Stimulated activated CD8-positive, alpha-beta memory T cell treated with anti-CD3 and anti-CD28 coated beads, Interleukin-2, amount 100 ng/mL, for 1 hour (primary cell): ENCODE data around the gene FAM111B.
"Not testable (repeated sequence)": the region's sequence is repeated elsewhere in the genome, so short reads cannot be mapped to it uniquely, and the experiment has no call there.

ENCODE experiments used
- DNase-seq, 2 donors: peaks; one replicate each; pipeline ENCODE4 v3.0.0-alpha.2; 2020; ENCODE audit warnings: low read depth in 2 of 2

FAM111B gene

GRCh38 chr11:59097938-59098337 is 9.1 kb upstream of the FAM111B start:
- DNase-seq: not testable (repeated sequence)

GRCh38 chr11:59102259-59102765 is 4.7 kb upstream of the FAM111B start:
- DNase-seq: peak in 1 of 2 donors; percentile 28

GRCh38 chr11:59107721-59108120 is 684 bp downstream of the FAM111B start:
- DNase-seq: not testable (repeated sequence)

- DNase-seq: no peak
Measured at GRCh38 chr11:59112494-59112893, 5.5 kb downstream of the FAM111B start.

GRCh38 chr11:59114344-59114743 is 7.3 kb downstream of the FAM111B start:
- DNase-seq: no peak

- no peak for DNase-seq
Measured at GRCh38 chr11:59115553-59115952, 8.5 kb downstream of the FAM111B start.

GRCh38 chr11:59117774-59118173 is 10.7 kb downstream of the FAM111B start:
- no peak for DNase-seq

GRCh38 chr11:59119826-59120225 is 12.8 kb downstream of the FAM111B start:
- no peak for DNase-seq

- peak; percentile 77 to 78 for DNase-seq
Measured at GRCh38 chr11:59135648-59136461, 28.8 kb downstream of the FAM111B start.

GRCh38 chr11:59136551-59136950 is 29.5 kb downstream of the FAM111B start:
- DNase-seq: not testable (repeated sequence)

GRCh38 chr11:59137190-59137589 is 30.2 kb downstream of the FAM111B start:
- no peak for DNase-seq

- no peak for DNase-seq
Measured at GRCh38 chr11:59138643-59139042, 31.6 kb downstream of the FAM111B start.

- DNase-seq: no peak
Measured at GRCh38 chr11:59141191-59141590, 34.2 kb downstream of the FAM111B start.

GRCh38 chr11:59141673-59142460 is 34.8 kb downstream of the FAM111B start:
- DNase-seq: no peak

GRCh38 chr11:59142530-59143507 is 35.8 kb downstream of the FAM111B start, which contains the start of gene FAM111A:
TSS of gene FAM111A (plus strand) at chr11:59142856. CDS start at chr11:59148873, 6,017 bp downstream.
- peak; percentile 61 to 71 for DNase-seq

GRCh38 chr11:59144096-59144495 is 37.1 kb downstream of the FAM111B start:
- DNase-seq: no peak

GRCh38 chr11:59144579-59145345 is 37.7 kb downstream of the FAM111B start:
- peak in 1 of 2 donors; percentile 21 for DNase-seq

GRCh38 chr11:59145534-59145933 is 38.5 kb downstream of the FAM111B start:
- no peak for DNase-seq

- DNase-seq: no peak
Measured at GRCh38 chr11:59151761-59152160, 44.7 kb downstream of the FAM111B start.

GRCh38 chr11:59152312-59152951 is 45.4 kb downstream of the FAM111B start:
- no peak for DNase-seq
